GM12873 (cell line): ENCODE data around the gene HES4.

ENCODE experiments used
- CTCF ChIP-seq: IDR thresholded peaks from 2 replicates; pipeline ENCODE4 v1.5.1; 2012; ENCODE audit warnings: low read depth, mild to moderate bottlenecking, moderate library complexity, low read length, control low read depth; ENCODE audit not compliant: insufficient read depth; ENCODE audit errors: missing control alignments

HES4 gene

GRCh38 chr1:962381-963300, 37.3 kb downstream of the HES4 start:
- no peak for TF ChIP-seq CTCF

DNA sequence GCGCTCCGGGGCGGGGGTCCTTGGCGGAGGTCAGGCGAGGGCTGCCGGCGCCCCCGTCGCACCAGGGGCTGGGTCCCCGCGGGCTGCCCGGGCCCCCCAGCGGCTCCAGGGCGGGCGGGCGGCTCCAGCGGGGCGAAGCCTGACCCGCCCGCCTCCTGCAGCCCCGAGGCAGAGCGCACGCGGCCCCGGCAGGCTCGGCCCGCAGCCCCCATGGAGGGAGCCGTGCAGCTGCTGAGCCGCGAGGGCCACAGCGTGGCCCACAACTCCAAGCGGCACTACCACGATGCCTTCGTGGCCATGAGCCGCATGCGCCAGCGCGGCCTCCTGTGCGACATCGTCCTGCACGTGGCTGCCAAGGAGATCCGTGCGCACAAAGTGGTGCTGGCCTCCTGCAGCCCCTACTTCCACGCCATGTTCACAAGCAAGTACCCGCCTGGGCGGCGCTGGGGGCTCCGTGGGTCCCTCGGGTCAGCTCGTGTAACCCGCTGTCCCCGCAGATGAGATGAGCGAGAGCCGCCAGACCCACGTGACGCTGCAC, 38.7 kb downstream of the HES4 start:
- no peak for TF ChIP-seq CTCF

DNA sequence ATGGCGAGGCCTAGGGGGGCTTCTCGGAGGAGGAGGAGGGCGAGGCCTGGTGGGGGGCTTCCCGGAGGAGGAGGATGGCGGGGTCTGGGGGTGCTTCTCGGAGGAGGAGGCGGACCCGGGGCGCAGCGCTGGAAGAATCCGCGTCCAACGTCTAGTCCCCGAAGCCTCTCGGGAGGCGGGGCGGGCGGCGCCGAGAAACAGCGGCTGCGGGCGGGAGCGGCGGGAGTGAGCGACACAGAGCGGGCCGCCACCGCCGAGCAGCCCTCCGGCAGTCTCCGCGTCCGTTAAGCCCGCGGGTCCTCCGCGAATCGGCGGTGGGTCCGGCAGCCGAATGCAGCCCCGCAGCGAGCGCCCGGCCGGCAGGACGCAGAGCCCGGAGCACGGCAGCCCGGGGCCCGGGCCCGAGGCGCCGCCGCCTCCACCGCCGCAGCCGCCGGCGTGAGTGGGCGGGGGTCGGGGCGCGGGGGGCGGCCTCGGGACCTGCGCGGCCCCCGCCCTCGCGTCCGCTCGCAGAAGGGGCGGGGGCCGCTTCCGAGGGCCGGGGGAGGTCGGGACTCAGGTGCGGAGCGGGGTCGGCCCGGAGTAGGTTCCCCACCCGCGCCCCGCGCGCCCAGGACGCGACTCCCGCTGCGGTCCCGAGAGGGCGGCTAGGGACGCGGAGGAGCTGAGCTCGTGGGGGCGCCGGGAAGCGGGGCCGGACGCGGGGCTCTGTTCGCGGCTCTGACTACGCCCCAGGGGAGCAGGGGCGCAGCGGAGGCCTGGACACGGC, 39.4 kb downstream of the HES4 start, which contains the start of gene KLHL17:
TSS of gene KLHL17 (plus strand) at position 222 of the 769 bp plus-strand sequence. CDS start at position 332, 110 bp downstream.
- TF ChIP-seq CTCF = no peak

DNA sequence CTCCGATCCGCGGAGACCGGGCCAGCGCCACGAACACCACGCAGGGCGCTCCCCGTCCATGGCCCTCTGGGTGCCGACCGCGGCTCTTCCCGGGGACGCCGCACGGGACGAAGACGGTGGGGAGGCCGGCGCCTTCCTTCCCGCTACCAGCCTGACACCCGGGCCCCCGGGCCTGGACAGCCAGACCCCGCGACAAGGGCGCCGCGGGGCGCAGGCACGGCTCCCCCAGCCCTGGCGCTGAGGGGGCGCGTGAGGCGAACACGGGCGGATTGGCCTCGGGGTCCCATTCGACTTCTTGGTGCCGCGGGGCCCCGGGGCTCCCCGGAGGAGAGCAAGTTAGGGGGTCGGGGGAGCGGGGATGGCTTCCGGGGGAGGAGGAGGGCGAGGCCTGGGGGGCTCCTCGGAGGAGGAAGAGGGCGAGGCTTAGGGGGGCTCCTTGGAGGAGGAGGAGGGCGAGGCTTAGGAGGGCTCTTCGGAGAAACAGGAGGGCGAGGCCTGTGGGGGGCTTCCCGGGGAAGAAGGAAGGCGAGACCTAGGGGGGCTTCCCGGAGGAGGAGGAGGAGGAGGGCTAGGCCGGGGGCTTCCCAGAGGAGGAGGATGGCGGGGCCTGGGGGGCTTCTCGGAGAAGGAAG, 40.0 kb downstream of the HES4 start:
- no peak for TF ChIP-seq CTCF

- no peak for TF ChIP-seq CTCF
Observed at GRCh38 chr1:958823-959730, 40.8 kb downstream of the HES4 start, which contains the start of gene NOC2L. Gene NOC2L, minus strand, starts transcription at chr1:959256. Its CDS starts 16 bp downstream, at chr1:959240.

DNA sequence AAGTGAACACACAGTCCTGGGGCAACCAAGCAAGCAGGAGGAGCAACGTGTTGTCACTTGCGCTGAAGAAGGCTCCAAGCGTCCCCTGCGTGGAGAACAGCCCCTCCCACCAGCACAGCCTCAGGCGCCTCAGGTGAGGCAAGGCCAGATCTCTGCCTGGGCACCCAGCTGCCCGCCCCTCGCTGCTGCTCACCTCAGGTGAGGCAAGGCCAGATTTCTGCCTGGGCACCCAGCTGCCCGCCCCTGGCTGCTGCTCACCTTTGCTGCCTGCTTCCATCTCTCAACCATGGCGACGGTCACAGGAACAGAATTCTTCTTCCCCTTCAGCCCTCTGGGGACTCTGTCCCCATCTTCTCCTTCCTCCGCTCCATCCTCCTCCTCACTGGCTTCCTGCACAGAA, 43.3 kb downstream of the HES4 start:
- TF ChIP-seq CTCF = no peak
